ENCODE data around the gene HNF1B. TPM values are rescaled to one million over a fixed set of nuclear protein-coding genes. Genes with fewer than 3 reads are reported as not detected.

Gene HNF1B
- total RNA-seq, 1 donor from 2014 or later: 0.99 TPM

Other genes with a start within 250 kb of the HNF1B start
- 24.6 and 28.7 TPM in 2 replicates for gene SYNRG, start 135.6 kb downstream of the HNF1B start, total RNA-seq
- gene DDX52, start 101.6 kb downstream of the HNF1B start, total RNA-seq: 31.9 and 42.6 TPM in 2 replicates
- 0.06 TPM in 1 of 2 replicates, not detected in the other for gene TBC1D3K, start 179.4 kb upstream of the HNF1B start, total RNA-seq
- 3.7 and 9.0 TPM in 2 replicates for gene TBC1D3L, start 244.0 kb upstream of the HNF1B start, total RNA-seq

All from glomerular endothelial cell (primary cell).